Neural cell (in vitro differentiated cells): ENCODE results near the gene PRADC1.

Experiments
- TAF1 ChIP-seq: IDR thresholded peaks from 2 replicates; pipeline ENCODE4 v1.6.1; 2012; ENCODE audit warnings: low read depth
- TF ChIP-seq, protein P1 (sequence below): fragments of 450-650 bp; IDR thresholded peaks from 2 replicates; pipeline ENCODE4 v1.5.1; 2014; ENCODE audit warnings: antibody characterized with exemption, mild to moderate bottlenecking, moderate library complexity; ENCODE audit not compliant: poor library complexity, severe bottlenecking

DNA sequence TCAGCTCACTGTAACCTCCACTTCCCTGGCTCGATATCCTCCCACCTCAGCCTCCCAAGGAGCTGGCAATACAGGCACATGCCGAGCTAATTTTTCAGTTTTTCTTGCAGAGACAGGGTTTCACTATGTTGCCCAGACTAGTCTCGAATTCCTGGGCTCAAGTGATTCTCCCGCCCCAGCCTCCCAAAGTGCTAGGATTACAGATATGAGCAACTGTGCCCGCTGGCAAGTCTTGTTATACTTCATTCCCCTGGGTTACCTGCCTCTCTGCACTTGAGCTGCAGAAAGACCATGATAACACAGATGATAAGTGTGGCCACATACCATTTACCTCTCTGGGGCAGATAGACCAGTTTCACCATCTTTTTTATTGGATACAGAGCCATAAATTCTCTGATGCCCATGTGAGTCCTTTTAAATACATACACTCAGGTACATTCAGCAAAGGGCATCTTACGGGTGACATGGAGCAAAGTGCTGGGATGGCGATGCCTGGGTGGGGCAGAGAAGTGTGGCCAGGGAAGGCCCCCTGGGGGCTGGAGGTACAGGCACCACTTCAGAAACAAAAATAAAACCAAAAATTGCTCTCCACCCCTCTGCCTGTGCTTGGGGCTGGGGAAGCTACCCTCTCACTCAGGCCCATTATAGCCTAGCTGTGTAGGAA, 21.4 kb upstream of the PRADC1 start:
- TF ChIP-seq, protein P1, sequence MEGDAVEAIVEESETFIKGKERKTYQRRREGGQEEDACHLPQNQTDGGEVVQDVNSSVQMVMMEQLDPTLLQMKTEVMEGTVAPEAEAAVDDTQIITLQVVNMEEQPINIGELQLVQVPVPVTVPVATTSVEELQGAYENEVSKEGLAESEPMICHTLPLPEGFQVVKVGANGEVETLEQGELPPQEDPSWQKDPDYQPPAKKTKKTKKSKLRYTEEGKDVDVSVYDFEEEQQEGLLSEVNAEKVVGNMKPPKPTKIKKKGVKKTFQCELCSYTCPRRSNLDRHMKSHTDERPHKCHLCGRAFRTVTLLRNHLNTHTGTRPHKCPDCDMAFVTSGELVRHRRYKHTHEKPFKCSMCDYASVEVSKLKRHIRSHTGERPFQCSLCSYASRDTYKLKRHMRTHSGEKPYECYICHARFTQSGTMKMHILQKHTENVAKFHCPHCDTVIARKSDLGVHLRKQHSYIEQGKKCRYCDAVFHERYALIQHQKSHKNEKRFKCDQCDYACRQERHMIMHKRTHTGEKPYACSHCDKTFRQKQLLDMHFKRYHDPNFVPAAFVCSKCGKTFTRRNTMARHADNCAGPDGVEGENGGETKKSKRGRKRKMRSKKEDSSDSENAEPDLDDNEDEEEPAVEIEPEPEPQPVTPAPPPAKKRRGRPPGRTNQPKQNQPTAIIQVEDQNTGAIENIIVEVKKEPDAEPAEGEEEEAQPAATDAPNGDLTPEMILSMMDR = no peak
- TF ChIP-seq TAF1 = no peak
